NK-92 (cell line): Measurements from ENCODE around the gene ZSCAN25.
"Not testable (repeated sequence)": the region's sequence is repeated elsewhere in the genome, so short reads cannot be mapped to it uniquely, and the experiment has no call there.

Experiments used
- DNase-seq: peaks from one replicate; lab custom pipeline; 2025; ENCODE audit not compliant: unreplicated experiment; lab: John Stamatoyannopoulos, UW

The ZSCAN25 gene

DNA sequence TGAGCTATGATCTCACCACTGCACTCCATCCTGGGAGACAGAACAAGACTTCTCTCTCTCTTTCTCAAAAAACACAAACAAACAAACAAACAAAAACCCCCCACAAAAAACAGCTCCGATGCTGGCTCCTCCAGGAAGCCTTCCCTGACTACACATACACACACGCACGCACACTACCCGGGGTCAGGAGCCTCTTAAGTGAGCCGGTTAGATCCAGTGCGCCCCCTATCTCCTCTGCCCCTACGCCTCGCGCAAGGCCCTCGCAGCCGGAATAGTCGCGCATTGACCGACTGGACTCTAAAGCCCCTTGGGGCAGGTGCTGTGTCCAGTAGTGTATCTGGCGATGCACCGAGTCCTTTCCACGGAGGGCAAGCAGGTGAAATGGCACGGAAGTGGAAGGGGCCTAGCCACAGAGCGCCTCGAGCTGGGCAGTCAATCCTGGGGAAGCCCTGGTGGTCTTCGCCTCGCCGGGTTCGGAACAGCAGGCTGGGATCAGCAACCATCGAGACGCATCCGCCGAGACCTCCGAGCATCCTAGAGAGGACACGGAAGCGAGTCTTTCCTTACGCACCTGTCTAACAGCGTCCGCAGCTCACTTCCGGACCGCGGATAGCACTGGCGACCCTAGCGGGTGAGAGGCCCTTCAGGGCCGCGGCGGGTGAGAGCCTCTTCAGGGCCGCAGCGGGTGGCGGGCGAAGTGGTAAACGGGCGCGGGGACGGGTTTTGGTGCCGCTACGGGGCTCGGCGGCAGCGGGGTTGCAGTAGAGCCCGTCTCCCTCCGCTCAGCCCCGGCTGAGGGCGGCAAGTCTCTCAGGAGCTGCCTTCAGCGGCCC is at the start of gene ZSCAN25:
ZSCAN25 (plus strand) TSS at position 588 of the 833 bp plus-strand sequence. CDS start 2,661 bp downstream, outside the sequence.
- DNase-seq, result no peak

DNA sequence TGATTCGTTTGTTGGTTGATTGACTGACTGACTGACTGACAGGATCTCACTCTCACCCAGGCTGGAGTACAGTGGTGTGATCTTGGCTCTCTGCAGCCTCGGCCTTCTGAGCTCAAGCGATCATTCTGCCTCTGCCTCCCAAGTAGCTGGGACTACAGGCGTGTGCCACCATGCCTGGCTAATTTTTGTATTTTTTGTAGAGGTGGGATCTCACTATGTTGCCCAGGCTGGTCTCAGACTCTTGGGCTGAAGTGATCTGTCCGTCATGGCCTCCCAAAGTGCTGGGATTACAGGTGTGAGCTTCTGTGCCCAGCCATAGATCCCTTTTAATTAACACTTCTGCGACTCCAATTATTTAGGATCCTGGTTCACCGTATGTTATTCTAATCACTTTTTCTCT is 48.0 kb upstream of the ZSCAN25 start:
- DNase-seq, result not testable (repeated sequence)

DNA sequence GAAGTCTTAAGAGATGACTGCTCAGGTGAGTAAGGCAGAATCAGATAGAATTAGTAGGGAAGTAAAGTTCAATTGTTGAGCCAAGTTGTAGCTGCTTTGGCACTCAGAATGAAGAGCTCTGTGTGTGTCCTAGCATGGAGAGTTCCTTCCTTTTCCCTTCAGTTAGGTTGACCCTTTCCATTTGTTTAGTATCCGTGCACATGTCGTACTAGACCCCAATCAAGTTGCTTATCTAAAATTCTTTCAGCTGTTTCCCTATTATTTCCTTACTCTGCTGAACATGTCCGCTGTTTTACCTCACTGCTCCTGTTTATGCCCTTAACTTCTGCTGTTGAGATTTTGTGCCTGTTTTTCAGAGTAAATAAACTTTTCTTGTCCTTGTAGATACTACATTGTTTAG is 45.0 kb upstream of the ZSCAN25 start:
- no peak for DNase-seq

DNA sequence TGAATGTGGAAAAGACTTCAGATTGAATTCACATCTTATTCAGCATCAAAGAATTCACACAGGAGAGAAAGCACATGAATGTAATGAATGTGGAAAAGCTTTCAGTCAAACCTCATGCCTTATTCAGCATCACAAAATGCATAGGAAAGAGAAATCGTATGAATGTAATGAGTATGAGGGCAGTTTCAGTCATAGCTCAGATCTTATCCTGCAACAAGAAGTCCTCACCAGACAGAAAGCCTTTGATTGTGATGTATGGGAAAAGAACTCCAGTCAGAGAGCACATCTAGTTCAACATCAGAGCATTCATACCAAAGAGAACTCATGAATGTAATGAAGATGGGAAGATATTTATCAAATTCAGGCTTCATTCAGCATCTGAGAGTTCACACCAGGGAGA is 43.5 kb upstream of the ZSCAN25 start:
- DNase-seq, result no peak

DNA sequence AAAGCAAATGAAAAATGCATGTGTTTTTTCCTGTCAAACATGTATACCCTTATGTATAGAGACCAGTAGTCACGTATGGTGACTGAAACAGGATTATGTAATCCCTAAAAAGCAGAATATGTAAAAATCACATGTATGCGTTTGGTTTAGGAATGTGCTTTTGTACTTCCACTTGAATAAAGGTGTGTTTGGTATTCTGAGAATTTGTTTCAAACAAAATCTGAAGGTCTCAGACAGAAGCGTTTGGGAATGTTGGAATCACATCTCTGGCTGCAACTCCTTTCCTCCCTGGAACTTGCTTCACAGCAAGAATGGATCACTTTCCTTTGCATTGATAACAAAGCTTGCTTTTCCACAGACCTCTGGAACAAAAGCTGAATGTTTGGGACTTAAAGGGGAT is 40.5 kb upstream of the ZSCAN25 start:
- DNase-seq, result no peak

DNA sequence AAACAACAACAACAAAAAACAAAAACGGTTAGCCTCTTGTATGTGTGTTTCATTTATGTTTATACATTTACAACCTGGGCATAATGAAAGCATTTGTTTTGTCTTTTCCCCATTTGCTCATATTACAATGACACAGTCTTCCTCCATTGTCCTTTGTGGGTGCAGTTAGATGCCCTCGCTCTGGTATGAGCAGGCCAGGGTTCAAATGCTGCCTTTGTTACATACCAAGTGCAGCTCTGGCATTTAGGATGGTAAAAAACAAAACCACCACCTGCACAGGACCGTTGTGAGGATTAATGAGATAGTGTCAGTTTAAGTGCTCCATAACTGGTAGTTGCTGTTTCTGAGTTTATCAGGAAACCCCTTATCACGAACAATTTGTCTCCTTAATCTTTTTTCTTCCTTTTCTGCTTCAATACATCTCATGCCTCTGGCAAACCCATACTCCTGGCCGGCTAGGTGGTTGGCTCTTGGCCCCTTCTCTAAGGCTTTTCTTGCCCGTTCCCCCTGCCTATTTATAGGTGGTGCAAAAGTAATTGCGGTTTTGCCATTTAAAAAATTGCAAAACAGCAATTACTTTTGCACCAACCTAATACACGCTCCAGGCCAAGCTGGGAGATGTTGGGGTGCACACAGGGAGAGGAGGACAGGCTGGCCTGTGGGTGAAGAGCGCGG is 37.3 kb upstream of the ZSCAN25 start:
- DNase-seq, result no peak

DNA sequence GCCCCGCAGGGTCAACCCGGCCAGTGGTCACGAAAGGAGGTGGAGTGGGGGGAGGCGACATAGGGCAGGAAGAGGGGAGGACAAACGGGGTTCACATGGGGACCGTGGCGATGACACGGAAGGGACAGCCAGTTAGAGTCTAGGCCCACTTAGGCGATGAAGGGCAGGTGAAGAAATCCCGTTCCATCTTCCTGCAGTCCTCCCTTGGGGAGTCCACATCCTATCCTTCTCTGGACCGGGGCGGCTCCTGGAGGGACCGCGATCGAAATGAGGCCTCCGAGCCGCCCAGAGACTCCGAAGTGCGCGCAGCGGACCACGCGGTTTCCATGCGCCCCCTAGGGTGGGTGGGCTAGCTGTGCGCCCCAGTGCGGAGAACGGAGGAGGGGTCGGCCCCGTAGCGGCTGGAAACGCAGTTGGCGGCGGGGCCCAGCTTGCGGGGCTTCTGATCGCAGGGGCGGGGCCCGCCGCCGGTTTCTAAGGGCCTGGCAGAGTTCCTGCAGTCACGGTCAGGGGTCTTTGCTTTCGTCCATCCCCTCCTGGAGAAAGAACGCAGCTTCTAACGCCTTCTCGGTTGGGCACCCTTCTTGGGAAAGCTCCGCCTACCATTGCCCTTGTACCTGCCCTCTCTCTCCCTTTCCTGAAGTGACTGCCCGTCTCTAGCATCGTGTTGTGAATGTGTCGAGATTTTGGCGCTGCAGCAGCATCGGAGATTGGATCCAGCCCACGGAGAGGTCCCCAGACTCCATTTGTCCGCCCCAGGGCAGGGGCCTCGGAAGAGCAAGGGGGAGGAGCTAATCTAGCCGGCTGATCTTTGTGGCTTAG is 36.6 kb upstream of the ZSCAN25 start:
- DNase-seq, result no peak

DNA sequence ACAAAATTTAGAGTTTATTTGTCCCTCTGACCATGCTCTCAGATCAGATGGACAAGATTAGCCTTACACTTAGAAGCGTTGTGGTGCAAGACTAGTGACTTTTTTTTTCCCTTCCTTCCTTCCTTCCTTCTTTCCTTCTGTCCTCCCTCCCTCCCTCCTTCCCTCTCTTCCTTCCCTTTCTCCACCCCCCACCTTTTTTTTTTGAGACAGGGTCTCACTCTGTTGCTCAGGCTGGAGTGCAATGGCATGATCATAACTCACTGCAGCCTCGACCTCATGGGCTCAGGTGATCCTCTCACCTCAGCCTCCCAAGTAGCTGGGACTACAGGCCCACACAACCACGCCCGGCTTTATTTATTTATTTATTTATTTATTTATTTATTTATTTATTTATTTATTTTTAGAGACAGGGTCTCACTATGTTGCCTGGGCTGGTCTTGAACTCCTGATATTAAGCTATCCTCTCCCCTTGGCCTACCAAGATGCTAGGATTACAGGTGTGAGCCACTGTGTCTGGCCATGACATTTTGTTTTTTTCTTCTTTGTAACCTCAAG is 35.9 kb upstream of the ZSCAN25 start:
- DNase-seq, result not testable (repeated sequence)

DNA sequence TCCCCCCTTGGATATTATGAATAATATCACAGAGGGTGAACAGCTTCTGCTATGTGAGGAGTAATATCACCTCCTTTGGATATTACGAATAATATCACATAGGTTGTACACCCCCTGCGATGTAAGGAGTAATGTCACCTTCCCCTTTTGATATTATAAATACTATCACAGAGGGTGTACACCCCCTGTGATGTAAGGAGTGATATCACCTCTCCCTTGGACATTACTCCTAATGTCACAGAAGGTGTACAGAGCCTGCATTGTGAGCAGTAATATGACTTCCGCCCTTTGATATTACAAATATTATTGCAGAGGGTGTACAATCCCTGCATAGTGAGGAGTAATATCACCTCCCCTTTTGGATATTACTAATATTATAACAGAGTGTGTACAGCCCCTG is 27.9 kb upstream of the ZSCAN25 start:
- no peak for DNase-seq

DNA sequence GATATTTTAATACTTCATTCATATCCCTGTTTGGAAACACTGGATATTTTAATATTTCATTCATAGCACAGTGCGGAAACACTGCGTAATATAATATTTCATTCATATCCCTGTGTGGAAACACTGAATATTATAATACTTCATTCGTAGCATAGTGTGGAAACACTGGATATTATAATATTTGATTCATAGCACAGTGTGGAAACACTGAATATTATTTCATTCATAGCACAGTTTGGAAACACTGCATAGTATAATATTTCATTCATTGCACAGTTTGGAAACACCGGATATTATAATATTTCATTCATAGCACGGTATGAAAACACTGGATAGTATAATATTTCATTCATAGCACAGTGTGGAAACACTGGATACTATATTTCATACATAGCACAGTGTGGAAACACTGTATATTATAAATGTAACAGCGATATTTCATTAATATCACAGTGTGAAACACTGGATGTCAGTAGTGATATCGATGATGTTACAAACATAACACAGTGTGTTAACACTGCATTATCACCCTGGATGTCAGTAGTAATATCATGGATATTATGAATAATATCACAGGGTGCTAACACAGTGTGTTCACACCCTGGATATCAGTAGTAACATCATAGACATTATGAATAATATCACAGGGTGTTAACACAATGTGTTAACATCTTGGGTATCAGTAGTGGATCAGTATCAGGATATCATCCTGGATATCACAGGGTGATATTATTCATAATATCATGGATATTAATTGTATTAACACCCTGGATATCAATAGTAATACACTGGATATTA is 21.6 kb upstream of the ZSCAN25 start:
- DNase-seq, result no peak

DNA sequence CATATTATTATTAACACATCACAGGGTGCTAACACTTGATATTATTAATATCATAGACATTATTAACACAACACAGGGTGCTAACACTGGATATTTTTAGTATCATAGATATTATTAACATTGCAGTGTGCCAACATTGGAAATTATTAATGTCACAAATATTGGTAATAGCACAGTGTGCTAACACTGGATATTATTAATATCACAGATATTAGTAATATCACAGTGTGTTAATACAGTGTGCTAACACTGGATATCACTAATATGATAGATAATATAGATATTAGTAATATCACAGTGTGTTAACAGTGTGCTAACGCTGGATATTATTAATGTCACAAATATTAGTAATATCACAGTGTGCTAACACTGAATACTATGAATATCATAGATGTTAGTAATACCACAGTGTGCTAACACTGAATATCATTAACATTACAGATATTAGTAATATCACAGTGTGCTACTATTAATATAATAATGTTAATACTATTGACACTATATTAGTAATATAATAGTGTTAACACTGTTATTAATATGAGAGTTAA is 20.3 kb upstream of the ZSCAN25 start:
- DNase-seq, result no peak

DNA sequence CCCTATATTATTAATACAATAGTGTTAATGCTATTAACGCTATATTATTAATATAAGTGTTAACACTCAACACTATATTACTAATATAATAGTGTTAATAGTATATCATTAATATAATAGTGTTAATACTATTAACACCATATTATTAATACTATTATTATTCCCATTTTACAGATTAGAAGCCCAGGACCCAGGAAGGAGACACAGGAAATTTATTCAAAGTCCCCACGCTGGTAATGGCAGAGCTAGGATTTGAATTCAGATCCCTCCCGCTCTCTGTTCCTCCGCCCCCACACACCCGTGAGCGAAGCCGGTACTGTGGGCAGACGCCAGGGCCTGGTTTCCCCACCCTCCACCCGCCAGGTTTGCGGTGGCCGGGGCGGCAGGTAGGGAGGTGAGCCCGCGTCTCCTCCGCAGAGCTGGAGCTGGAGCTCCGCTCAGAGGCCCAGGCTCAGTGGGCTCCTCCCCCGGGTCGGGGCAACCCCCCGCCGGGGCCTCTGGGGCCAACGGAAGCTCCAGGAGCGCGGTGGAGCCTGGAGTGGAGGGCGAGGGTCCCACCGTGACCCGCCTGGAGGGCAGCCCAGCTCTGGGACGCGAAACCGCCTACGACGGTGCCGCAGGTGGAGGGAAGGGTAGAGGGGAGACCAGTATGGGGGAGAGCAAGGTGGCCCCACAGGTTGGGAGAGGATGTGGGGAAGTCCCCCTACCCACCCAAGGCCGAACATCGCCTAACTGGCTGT is 18.8 kb upstream of the ZSCAN25 start, which contains the start of gene TMEM225B:
TMEM225B (plus strand) TSS at position 506 of the 740 bp plus-strand sequence. CDS start 6,122 bp downstream, outside the sequence.
- DNase-seq, result no peak

DNA sequence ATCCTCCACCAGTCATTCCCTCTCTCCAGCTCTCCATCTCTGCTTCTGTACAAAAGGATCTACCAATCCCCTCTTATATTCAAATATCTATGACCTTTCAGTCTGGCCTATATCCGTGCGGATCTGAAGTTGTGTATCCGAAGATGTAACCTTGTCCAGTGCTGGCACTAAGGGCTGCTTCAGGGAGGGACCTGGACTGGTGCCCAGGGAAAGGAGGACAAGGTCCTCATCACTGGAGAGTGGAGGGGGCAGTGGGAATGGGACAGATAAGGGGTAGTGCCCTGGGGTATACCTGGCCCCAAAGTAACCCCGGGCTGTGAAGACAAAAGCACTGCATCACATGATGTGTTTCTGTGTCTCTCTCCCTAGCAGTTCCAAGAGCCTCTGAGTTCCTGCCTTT is 16.9 kb upstream of the ZSCAN25 start:
- DNase-seq, result no peak

DNA sequence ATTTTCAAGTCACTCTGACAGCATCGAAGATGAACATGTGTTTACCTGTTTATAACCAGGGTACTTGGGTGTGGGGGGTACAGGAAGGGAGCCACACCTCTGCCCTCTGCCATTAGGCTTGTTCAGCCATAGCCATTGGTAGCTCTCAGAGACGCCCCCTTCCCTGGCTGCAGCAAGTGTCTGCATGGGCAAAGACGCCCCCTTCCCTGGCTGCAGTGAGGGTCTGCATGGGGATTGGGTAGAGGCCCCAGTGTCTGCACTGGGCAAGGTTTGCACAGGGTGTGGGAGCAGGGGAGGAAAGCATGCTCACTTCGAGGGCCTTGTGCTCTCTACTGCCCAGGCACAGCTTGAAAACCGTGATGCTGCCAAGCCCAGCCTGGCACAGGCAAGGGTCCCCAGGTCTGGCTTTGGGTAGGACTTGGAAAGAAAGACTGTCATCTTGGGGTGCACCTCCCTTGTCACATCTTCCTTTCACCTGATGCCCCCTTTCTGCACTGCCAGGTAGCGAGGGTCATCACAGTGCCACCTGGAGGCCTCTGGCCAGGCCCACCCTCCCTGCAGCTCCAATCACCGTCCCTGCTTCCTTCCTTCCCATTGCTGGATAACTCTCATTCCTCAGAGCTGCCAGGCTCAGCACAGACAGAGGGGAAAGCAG is 15.0 kb upstream of the ZSCAN25 start:
- no peak for DNase-seq

DNA sequence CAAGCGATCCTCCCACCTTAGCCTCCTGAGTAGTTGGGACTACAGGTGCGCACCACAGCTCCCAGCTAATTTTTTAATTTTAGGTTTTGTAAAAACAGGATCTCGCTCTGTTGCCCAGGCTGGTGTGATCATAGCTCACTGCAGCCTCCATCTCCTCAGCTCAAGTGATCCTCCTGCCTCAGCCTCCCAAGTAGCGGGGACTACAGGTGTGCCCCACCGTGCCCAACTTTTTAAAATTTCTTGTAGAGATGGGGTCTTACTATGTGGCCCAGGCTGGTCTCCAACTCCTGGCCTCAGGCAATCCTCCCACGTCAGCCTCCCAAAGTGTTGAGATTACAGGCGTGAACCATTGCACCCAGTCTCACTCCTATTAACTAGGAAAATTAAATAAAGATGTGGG is 11.2 kb upstream of the ZSCAN25 start:
- DNase-seq, result no peak

DNA sequence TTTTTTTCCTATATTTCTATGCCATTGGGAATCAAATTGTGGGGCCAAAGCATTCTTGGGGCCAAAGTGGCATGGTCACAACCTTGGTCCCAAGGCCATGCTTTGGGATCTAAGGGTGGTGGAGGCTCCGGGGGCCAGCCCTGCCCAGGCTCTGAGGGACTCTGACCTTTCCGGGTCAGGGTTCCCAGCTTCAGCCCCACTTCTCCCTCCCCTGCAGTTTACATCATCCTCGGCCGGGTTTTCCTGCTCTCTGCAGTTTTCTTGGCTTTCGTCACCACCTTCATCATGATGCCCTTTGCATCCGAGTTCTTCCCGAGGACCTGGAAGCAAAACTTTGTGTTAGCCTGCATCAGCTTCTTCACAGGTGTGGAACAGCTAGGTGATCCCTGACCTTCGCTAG is 10.2 kb upstream of the ZSCAN25 start:
- DNase-seq, result no peak

DNA sequence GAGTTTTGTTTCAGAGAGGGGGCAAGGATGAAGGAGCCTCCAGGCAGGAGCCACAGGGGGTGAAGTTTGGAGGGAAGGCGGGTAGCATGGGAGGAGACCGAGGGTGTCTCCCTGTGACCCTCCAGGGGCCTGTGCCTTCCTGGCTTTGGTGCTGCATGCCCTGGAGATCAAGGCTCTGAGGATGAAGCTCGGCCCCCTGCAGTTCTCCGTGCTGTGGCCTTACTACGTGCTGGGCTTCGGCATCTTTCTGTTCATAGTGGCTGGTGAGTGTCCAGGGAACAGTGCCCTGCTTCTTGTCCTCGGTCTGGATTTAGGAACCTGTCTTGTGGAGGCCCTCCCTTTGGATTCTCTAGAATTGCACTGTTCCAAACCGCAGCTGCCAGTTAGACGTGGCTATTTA is 9.2 kb upstream of the ZSCAN25 start:
- DNase-seq, result no peak

DNA sequence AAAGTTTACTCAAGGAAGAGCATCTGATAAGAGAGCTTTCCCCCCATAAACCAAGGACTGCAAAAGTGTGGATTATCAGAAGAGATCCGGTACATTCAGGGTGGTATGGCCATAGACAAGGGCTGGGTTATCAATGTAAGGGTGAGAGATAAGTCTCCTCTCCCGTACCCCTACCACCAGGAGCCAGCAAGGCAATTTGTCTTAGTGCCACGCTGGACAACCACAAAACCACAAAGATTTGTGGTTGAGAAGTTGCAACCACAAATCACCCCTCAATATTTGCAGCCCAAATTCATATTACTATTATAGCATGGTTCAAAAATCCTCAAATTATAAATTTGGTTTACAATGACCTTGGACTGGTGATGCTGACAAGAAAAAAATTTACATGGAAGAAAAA is 2.3 kb upstream of the ZSCAN25 start:
- no peak for DNase-seq

DNA sequence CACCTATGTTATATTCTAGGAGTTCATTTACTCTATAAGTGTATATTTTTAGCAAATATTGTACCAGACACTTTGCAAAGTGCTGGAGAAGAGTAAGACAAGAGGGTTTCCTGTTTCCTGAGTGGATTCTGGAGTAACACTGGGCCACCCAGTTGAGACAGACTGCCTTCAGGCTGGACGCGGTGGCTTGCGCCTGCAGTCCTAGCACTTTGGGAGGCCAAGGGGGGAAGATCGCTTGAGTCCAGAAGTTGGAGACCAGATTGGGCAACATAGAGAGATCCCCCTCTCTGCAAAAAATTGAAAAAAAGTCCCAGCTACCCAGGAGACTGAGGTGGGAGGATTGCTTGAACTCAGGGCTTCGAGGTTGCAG is 772 bp upstream of the ZSCAN25 start:
- DNase-seq, result no peak
